Gastroesophageal sphincter (tissue), 3 donors: Measurements from ENCODE around the gene TLE3.

Source experiments
- EP300 ChIP-seq: sonication (generic); formaldehyde crosslinking; IDR thresholded peaks from one replicate; pipeline ENCODE4 v1.6.1; 2017; ENCODE audit warnings: antibody characterized with exemption, mild to moderate bottlenecking
- POLR2A ChIP-seq, 2 donors: fragments of 450-650 bp; IDR thresholded peaks; one replicate each; pipeline ENCODE4 v1.6.1; 2017; ENCODE audit warnings: antibody characterized with exemption in 2 of 2, mild to moderate bottlenecking in 2 of 2, moderate library complexity in 1 of 2
- TF ChIP-seq, protein P1 (sequence below), 4 experiments: fragments of 200-600 bp in 2 of 4; fragments of 450-650 bp in 2 of 4; sonication (generic) in 1 of 4; IDR thresholded peaks; one replicate each; pipeline ENCODE4 v1.5.1; 2017 to 2019; ENCODE audit warnings: antibody characterized with exemption in 4 of 4, mild to moderate bottlenecking in 2 of 4, moderate library complexity in 2 of 4

DNA sequence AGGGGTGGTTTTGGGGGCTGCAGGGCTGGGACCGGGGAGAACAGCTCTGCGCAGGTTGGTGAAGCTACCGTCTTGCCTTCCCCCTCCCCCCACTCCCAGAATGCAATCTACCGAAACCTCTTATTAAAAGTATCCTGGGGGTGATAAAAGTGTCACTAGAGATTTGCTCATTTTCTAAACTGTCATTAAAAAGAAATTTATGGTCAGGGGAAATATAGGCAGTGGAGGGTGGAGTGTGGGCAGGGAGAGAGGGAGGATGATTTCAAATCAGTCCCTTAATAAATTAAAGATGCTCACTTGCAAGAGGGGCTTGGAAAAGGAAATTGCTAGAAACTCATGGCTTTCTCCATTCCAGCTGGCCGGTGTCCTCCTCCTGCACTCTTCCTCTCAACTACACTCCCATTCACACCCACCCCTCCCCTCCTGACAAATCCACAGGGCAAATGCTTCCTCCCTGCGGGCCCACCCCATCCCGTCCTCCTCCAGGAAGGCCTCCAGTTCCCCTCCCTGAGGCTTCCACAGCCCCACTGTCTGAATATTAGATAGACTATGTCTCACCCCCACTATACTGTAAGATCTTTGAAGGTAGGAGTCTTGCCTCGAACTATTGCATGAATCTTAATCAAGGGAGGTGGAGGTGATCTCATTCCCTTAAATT is 83.9 kb downstream of the TLE3 start:
- TF ChIP-seq EP300 (no peak), POLR2A (IDR thresholded peaks at IDR 0.05) (no peak)
- TF ChIP-seq, protein P1, sequence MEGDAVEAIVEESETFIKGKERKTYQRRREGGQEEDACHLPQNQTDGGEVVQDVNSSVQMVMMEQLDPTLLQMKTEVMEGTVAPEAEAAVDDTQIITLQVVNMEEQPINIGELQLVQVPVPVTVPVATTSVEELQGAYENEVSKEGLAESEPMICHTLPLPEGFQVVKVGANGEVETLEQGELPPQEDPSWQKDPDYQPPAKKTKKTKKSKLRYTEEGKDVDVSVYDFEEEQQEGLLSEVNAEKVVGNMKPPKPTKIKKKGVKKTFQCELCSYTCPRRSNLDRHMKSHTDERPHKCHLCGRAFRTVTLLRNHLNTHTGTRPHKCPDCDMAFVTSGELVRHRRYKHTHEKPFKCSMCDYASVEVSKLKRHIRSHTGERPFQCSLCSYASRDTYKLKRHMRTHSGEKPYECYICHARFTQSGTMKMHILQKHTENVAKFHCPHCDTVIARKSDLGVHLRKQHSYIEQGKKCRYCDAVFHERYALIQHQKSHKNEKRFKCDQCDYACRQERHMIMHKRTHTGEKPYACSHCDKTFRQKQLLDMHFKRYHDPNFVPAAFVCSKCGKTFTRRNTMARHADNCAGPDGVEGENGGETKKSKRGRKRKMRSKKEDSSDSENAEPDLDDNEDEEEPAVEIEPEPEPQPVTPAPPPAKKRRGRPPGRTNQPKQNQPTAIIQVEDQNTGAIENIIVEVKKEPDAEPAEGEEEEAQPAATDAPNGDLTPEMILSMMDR (IDR thresholded peaks at IDR 0.05): no peak
